Left kidney (tissue), 2 donors: ENCODE data around the gene SFSWAP. TPM values are rescaled to one million over a fixed set of nuclear protein-coding genes. Genes with fewer than 3 reads are reported as not detected.

Experiments used
- DNase-seq: peaks from one replicate; pipeline ENCODE4 v3.0.0-alpha.2; 2013
- polyA plus RNA-seq: library from polyadenylated mRNA; unstranded; fragments of 120-200 nt; gene quantifications from one replicate; pipeline ENCODE4 v1.2.1, GENCODE V29; 2013; ENCODE audit not compliant: insufficient read length

SFSWAP gene
- polyA plus RNA-seq, 1 donor = 52.6 TPM

DNA sequence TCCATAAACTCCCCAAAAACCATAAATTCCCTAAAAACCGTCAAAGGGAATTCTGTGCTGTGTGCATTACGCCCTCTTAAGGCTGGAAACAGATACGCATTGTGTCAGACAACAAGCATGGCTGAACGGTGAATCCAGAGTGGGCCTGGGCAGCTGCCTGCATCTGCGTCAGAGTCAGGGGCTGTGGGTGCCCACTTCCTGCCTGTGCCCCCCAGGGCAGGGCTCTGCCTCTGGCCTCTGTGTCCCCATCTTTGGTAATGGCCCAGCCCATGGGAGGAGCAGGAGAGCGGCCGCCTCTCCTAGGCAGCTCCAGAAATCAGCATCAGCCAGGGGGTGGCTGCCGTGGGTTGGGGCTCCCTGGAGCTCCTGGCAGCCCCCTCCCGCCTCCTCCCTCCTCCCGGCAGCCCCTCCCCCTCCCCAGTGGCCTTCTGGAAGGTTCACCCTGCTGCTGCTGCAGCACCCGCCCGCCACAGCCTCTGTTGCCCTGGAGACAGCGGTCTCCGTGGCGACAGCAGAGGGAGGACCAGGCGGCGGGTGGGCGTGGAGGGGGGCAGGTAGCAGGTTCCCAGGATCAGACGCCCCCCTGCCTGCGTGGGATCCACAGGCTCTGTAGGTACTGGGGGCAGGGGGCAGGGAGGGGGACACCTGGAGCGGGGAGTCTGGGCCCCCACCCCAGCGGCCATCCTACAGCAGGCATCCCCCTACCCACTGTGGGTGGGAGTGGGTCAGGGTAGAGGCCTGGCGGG, 123.2 kb downstream of the SFSWAP start:
- DNase-seq = no peak

DNA sequence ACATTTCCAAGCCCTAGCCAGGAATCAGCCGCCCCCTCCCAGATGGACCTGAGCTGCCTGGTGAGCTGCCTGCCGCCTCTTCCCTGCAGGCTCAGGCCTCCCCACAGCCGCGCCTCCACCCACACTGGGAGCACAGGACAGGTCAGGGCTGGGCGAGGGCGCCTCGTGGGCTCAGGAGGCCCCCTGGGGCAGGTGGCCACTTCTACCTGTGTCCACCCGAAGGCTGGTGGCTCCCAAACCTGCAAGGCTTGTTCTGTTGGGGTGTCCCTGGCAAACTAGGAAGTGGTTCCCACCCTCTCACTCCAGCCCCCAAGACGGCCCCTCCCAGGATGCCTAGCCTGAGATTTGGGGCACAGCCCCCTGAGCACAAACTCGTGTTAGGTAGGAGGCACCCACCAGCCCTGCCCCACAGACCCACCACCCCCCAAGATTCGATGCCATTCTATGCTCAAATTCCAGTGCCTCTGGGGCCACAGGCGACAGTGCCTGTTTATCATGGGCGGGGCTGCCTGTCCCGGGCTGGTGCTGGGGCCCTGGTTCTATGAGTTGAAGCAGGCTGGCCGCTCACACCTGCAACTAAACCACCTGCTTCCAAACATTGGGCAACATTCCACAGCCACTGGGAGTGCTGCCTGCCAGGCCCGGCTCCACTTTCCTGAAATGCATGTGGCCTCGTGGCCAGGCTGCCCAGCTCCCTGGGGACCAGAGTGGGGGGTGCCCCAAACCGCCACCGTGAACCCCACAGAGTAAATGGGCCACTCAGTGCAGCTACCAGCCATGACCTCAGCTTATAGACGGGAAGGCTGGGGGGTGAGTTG, 124.1 kb downstream of the SFSWAP start:
- no peak for DNase-seq

DNA sequence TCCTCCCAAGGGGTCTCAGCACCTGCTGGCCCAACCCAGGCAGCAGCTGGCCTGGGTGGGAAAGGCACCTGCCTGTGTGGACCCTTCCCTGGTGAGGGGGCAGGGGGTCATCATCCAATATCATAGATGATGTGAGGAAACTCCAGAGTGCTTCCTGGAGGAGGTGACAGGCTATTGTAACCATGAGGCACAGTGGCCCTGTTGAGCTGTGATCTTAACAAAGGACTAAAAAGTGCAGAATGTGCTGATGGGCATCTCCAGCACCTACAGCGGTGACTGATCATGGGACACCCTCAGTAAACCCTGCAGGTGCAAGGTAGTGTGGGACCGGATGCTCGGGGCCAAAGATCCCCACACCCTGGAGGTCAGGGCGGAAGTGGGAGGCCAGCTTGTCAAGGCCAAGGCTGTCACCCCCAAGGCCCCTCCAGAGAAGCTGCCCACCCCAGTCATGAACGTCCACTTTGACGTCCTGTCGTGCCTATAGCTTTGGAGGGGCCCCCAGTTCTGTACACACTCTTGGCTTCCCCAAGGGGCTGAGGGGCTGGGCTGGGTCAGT, 124.8 kb downstream of the SFSWAP start:
- no peak for DNase-seq

DNA sequence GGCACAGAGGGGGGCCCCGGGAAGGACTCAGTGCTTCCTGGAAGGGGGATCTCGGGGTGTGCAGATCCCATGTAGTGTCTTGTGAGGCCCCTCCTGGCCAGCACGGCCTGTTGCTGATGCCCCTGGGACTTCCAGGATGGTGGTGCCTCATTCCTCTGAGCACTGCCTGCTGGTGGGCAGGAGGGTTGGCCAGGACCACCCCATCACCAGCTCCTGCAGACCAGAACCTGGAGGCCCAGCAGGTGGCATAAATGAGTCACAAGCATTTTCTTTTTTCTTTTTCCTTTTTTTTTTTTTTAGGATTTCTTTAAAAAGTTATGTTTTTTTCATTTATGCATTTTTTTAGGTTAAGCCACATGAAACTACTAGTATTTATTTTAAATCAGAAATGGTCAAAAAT, 125.3 kb downstream of the SFSWAP start:
- DNase-seq = no peak

DNA sequence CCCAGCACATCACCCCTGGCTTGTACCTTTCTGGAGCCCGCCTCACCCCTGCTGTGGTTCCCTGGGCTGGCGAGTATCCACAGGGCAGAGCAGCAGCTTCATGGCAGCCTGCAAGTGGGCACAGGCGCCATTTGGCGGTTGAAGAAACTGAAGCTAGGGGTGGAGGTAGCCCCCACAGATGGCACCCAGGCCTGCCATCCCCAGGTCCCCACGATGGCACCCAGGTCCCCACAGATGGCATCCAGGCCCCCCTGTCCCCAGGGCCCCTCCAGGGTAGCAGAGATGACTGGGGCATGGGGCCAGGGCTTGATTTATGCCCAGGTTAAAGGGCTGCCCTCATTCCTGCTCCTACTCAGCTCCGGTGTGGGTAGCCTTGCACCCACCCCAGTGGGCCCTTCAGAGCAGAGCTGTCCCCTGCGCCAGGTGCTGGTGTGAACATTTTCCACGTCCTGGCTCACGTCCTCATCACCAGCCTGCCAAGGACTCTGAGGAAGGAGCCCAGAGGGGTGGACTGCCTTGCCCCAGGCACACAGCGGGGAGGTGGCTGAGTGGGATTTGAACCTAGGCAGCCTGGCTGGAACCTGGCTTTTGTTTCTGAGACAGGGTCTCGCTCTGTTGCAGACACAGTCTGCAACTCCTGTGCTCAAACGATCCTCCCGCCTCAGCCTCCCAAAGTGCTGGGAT, 126.0 kb downstream of the SFSWAP start:
- DNase-seq = no peak

DNA sequence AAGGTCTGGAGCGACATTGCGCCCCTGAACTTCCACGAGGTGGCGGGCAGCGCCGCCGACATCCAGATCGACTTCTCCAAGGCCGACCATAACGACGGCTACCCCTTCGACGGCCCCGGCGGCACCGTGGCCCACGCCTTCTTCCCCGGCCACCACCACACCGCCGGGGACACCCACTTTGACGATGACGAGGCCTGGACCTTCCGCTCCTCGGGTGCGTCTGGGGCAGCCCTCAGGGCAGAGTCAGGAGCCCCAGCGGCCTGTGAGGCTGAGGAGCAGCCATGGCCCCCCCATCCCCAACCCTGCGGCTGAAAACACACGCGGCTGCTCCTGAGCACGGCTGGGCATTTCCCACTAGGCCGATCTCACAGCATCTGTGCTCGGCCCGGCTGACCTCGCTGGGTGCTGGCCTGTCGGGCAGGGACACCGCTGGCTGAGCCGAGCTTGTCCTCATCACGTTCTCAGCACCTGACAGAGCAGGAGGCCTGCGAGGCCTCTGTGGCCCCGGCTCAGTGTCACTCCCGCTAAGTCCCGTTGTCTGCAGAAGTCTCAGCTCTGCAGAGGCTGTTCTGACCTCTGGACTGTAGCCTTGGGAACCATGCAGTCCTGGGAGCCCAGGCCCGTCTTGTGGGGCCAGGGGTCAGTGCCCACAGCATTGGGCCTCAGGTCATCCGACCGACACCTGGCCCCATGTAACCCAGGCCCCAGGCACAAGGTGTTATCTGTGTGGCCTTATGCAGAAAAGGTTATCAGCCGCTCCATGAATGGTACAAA, 129.9 kb downstream of the SFSWAP start:
- no peak for DNase-seq

DNA sequence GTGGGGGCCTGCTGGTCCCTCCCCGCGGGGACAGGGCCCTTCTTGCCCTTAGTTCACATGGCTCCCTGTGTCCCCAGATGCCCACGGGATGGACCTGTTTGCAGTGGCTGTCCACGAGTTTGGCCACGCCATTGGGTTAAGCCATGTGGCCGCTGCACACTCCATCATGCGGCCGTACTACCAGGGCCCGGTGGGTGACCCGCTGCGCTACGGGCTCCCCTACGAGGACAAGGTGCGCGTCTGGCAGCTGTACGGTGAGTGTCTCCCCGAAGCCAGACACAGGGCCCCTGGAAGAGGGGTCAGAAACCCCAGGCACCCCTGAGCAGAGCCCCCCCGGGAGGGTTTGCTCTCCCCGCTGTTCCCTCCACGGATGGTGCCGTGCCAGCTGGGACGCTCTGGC, 130.7 kb downstream of the SFSWAP start:
- DNase-seq = no peak

DNA sequence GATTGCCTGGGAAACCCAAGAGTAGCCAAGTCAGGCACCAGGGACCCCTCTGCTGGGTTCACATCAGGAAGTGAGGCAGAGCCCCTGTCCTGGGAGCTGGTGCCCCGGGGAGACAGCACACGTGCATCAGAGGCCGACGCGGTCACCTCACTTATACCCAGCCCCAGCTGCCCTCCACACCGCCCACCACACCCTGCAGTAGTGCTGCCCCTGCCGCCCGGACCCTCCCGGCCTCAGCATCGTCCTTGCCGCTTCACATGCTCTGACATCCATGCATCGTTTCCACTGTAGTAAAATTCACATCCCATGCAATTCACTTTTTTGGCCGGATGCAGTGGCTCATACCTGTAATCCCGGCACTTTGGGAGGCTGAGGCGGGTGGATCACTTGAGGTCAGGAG, 131.3 kb downstream of the SFSWAP start:
- DNase-seq = no peak

DNA sequence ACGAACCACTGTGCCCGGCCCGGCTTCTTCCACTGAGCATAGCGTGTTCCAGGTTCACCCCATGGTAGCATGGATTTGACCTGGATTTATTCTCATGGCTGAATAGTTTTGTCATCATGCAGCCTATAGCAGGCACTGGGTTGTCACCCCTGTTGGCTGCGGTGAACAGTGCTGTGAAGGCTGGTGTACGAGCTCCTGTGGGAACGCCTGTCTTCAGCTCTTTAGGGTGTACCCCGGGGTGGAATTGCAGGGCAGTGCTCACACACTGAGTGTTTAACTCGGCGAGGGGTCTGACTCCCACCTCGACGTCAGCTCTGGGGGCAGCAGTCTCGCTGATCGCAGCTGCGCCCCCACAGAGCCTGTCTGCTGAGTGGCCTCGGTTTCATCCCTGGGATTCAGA, 132.6 kb downstream of the SFSWAP start:
- no peak for DNase-seq

DNA sequence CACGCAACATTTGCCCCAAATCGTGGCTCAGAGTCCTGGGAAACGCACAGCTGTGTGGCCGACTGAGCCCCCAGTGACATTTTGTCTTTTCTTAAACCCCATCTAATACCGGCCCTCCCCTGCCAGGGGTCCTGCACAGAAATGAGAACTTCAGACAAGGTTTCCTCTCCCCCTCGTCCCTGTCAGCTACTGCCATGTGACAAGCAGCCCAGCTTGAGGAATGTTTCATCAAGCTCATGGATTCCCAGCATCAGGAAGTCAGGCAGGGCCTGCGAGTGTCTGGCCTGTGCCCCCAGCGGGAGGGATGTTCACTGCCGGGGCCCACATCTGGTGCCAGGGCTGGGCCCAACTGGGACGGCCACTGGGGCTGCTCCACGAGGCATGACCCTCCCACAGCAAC, 133.2 kb downstream of the SFSWAP start:
- no peak for DNase-seq

DNA sequence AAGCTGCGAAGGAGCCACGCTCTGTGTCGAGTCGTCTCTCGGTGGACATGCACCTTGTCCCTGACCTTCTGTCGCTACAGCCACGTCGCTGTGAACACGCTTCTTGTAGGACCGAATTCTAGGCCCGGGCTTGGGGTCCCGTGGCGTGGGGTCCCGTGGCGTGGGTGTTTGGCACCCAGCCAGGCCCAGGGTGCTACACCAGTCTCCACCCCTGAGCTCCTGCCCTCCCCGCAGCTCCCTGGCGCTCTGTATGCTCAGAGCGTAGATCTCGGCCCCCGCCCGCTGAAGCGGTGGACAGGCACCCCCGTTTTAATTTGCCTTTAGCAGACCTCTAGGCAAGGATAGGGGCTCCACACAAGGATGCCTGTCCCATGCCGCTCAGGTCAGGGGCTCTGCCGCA, 133.8 kb downstream of the SFSWAP start:
- DNase-seq = no peak

DNA sequence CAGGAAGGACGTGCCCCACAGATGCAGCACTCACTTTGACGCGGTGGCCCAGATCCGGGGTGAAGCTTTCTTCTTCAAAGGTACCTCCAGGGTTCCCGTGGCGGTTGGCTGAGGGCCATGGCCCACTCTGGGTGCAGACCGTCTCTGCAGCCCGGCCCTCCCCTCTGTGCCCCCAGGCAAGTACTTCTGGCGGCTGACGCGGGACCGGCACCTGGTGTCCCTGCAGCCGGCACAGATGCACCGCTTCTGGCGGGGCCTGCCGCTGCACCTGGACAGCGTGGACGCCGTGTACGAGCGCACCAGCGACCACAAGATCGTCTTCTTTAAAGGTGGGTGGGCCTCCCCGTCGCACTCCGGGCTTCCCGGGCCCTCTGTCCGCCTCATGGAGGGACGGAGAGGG, 134.2 kb downstream of the SFSWAP start:
- DNase-seq = no peak

DNA sequence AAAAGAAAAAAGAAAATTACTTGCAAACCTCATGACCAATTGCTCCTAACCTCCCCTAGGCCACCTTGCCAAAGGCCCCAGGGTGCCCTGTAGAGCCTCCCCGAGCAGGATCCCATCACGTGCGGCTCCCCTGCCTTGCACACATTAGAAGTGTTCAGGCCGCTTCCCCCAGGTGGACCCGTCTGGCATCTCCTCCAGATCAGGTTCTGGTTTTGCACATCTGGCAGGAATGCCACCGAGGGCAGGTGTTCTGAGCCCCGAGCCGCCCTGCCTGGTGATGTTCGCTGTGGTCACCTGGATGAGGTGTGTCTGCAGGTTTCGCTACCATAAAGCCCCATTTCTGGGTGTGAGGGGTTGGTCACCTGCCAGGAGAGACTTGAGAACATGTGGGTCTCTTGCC, 136.6 kb downstream of the SFSWAP start:
- DNase-seq = no peak

DNA sequence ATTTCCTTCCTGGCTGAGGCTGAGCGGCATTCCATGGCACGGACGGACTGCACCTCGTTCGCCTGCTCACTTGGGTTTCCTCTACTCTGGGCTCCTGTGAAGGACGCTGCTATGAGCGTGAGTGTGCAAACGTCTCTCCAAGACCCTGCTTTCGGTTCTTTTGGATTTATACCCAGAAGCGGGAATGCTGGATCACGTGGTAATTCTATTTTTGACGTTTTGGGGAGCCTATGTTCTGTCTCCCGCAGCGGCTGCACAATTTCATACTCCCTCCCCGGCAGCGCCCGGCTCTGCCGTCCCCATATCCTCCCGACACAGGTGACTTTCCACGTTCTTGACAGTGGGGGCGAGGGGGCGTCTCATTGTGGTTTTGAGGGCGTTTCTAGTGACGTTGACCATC, 137.9 kb downstream of the SFSWAP start:
- DNase-seq = no peak

Other genes starting within 250 kb of the SFSWAP start
- gene MMP17, start 117.3 kb downstream of the SFSWAP start, polyA plus RNA-seq = 0.65 TPM
- 26.8 TPM for gene ULK1, start 183.5 kb downstream of the SFSWAP start, polyA plus RNA-seq
- 17.3 TPM for gene PUS1, start 218.2 kb downstream of the SFSWAP start, polyA plus RNA-seq
- 50.4 TPM for gene EP400, start 238.9 kb downstream of the SFSWAP start, polyA plus RNA-seq